ENCODE measurements around the gene BCL11A.
"Not testable (repeated sequence)": the region's sequence is repeated elsewhere in the genome, so short reads cannot be mapped to it uniquely, and the experiment has no call there.

The BCL11A gene

DNA sequence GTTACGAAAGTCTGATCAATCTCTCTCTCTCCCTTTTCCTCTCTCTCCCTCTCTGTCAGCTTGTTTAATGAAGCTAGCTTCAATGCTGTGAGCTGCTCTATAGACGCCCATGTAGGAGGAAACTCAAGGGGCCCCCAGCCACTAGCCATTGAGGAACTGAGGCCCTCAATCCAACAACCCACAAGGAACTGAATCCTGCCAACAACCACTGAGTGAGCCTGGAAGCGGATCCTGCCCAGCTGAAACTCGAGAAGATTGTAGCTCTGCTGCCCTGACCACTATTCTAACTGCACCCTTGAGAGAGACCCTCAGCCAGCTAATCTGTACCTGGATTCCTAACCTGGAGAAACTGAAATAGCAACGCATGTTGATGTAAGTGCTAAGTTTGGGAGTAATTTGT is 129.2 kb downstream of the BCL11A start:
- Histone ChIP-seq H3K36me3 (ENCODE audit: insufficient read depth) (no peaks in the 10 kb centered on the region), H3K9ac (no peak overlapping the region), H3K79me2 (ENCODE audit: insufficient read depth, low read depth) (no peaks in the 10 kb centered on the region), H2AFZ (ENCODE audit: low read depth) (no peak overlapping the region), H3K27me3 (ENCODE audit: insufficient read depth, low read depth) (no peaks in the 10 kb centered on the region), H3K4me3 (IDR thresholded peaks at IDR 0.05; ENCODE audit: insufficient read depth, low read depth, low read length) (no peak overlapping the region), H3K4me2 (no peak overlapping the region), H3K4me1 (ENCODE audit: low read depth, poor library complexity, severe bottlenecking) (no peaks in the 10 kb centered on the region), H3K27ac (no peak overlapping the region), H4K20me1 (ENCODE audit: insufficient read depth) (no peaks in the 10 kb centered on the region)
- TF ChIP-seq CTCF (conservative IDR thresholded peaks at IDR 0.05; ENCODE audit: low read depth, low read length), result no peak

DNA sequence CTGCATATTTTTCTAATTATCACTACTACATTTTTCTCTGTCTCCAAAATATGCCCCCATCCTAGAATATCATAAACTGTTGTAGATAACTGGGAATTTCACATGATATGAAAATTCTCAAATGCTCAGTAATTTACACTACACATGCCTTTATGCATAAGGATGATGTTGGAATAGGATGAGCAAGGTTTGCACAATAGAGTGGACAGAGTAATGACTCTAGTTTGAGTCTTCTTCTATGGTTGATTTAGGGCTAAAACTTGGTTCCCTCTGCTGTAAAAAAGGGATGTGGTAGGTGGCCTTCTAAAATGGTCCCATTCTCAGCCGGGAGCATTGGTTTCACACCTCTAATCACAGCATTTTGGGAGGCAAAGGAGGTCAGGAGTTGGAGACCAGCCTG is 129.9 kb downstream of the BCL11A start:
- no peaks in the 10 kb centered on the region for H3K27me3 ChIP-seq (ENCODE audit: insufficient read depth, low read depth)

DNA sequence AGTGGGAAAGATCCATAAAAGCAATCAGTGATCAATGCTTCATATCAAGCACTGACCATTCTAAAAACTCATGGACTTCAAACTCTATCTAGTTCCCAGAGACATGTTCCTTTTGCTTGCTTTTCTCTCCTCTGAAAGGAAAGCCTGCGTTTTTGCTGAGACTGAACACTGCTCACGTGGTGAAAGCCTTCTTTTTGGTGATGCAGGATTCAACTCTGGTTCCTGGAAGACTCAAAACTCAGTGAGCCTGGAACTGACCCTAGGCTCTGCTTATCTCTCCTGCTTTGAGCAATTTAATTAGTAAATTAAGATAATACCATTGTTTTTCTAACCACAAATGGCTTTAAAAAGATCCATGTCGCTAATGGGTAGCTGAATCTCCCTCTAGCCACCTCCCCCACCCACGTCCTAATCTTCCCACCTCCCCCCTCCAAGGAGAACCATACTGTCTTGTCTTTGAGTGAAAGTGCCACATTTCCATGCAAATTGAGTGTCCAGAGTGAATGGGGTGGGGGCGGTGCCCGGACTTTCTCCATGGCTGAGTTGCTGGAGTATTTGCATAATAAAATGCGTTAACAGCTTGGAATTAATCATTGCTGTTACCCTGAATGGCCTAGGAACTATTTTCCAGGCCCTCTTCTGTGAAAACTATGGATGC is 130.5 kb downstream of the BCL11A start:
- Histone ChIP-seq H3K4me2 (no peak overlapping the region), H3K27me3 (ENCODE audit: insufficient read depth, low read depth) (no peaks in the 10 kb centered on the region), H3K9ac (no peak overlapping the region), H3K4me1 (ENCODE audit: low read depth, poor library complexity, severe bottlenecking) (no peaks in the 10 kb centered on the region), H3K27ac (no peak overlapping the region), H4K20me1 (ENCODE audit: insufficient read depth) (no peaks in the 10 kb centered on the region), H3K79me2 (ENCODE audit: insufficient read depth, low read depth) (no peaks in the 10 kb centered on the region), H3K36me3 (ENCODE audit: insufficient read depth) (no peaks in the 10 kb centered on the region), H2AFZ (ENCODE audit: low read depth) (no peak overlapping the region), H3K4me3 (IDR thresholded peaks at IDR 0.05; ENCODE audit: insufficient read depth, low read depth, low read length) (no peak overlapping the region)
- TF ChIP-seq CTCF (conservative IDR thresholded peaks at IDR 0.05; ENCODE audit: low read depth, low read length), result no peak

More for the DNA sequence above, 129.9 kb downstream of the BCL11A start:
- H3K4me1 ChIP-seq (ENCODE audit: low read depth, poor library complexity, severe bottlenecking), result no peaks in the 10 kb centered on the region
- no peaks in the 10 kb centered on the region for H3K36me3 ChIP-seq (ENCODE audit: insufficient read depth)
- no peaks in the 10 kb centered on the region for H3K79me2 ChIP-seq (ENCODE audit: insufficient read depth, low read depth)
- no peak overlapping the region for H3K9ac ChIP-seq
- no peaks in the 10 kb centered on the region for H4K20me1 ChIP-seq (ENCODE audit: insufficient read depth)
- H3K4me3 ChIP-seq (IDR thresholded peaks at IDR 0.05; ENCODE audit: insufficient read depth, low read depth, low read length), result no peak overlapping the region
- H3K4me2 ChIP-seq, result no peak overlapping the region
- H2AFZ ChIP-seq (ENCODE audit: low read depth), result no peak overlapping the region
- no peak overlapping the region for H3K27ac ChIP-seq
- no peak for TF ChIP-seq CTCF (conservative IDR thresholded peaks at IDR 0.05; ENCODE audit: low read depth, low read length)

GRCh38 chr2:60417210-60417609 is 136.2 kb downstream of the BCL11A start:
- H3K27me3 ChIP-seq (ENCODE audit: insufficient read depth, low read depth); H4K20me1 ChIP-seq (ENCODE audit: insufficient read depth); H3K79me2 ChIP-seq (ENCODE audit: insufficient read depth, low read depth); H3K36me3 ChIP-seq (ENCODE audit: insufficient read depth); H3K4me3 ChIP-seq (IDR thresholded peaks at IDR 0.05; ENCODE audit: insufficient read depth, low read depth, low read length); H3K9ac ChIP-seq; H3K4me2 ChIP-seq; H3K4me1 ChIP-seq (ENCODE audit: low read depth, poor library complexity, severe bottlenecking); H3K27ac ChIP-seq; H2AFZ ChIP-seq (ENCODE audit: low read depth): not testable (repeated sequence)

GRCh38 chr2:60416221-60417008 is 137.0 kb downstream of the BCL11A start:
- no peaks in the 10 kb centered on the region for H3K79me2 ChIP-seq (ENCODE audit: insufficient read depth, low read depth)
- no peaks in the 10 kb centered on the region for H3K27me3 ChIP-seq (ENCODE audit: insufficient read depth, low read depth)
- no peak for TF ChIP-seq CTCF (conservative IDR thresholded peaks at IDR 0.05; ENCODE audit: low read depth, low read length)
- no peak overlapping the region for H3K9ac ChIP-seq
- H3K36me3 ChIP-seq (ENCODE audit: insufficient read depth), result no peaks in the 10 kb centered on the region
- H3K4me3 ChIP-seq (IDR thresholded peaks at IDR 0.05; ENCODE audit: insufficient read depth, low read depth, low read length), result no peak overlapping the region
- no peak overlapping the region for H2AFZ ChIP-seq (ENCODE audit: low read depth)
- H4K20me1 ChIP-seq (ENCODE audit: insufficient read depth), result no peaks in the 10 kb centered on the region
- no peak overlapping the region for H3K4me2 ChIP-seq
- H3K27ac ChIP-seq, result no peak overlapping the region
- no peaks in the 10 kb centered on the region for H3K4me1 ChIP-seq (ENCODE audit: low read depth, poor library complexity, severe bottlenecking)

Measured in KMS-11 (cell line).